PC-9 (cell line): ENCODE data around the gene LIN7C. TPM values are rescaled to one million over a fixed set of nuclear protein-coding genes. Genes with fewer than 3 reads are reported as not detected.

Experiments
- BruUV-seq: library from RNA; stranded (reverse); fragments of 400-500 nt; replicated peaks from 2 replicates; lab custom pipeline; 2021; lab: Mats Ljungman, UMichigan
- CTCF ChIA-PET: fragments of 300-600 bp; sonication (Branson Sonifier 250); formaldehyde crosslinking; loops from one replicate; lab custom pipeline; 2022; ENCODE audit warnings: antibody characterized with exemption; lab: Charles Lee
- POLR2A ChIA-PET: fragments of 300-600 bp; sonication (Branson Sonifier 250); formaldehyde crosslinking; loops from one replicate; lab custom pipeline; 2022; ENCODE audit warnings: antibody characterized with exemption; ENCODE audit not compliant: unreplicated experiment; lab: Charles Lee
- DNase-seq, 2 experiments: peaks; one replicate each; pipeline versions ENCODE4 v3.0.0 to v3.0.0-alpha.2; 2015 to 2022; ENCODE audit warnings: mixed read lengths in 1 of 2
- H2AFZ ChIP-seq: fragments of 200-600 bp; sonication (generic); 2 replicates; pipeline ENCODE4 v1.8.1; 2017; ENCODE audit warnings: antibody characterized with exemption
- H3F3A ChIP-seq: fragments of 200-600 bp; sonication (generic); 2 replicates; pipeline ENCODE4 v1.8.1; 2017; ENCODE audit warnings: antibody characterized with exemption, mild to moderate bottlenecking, low read depth; ENCODE audit not compliant: insufficient read depth
- H3K27ac ChIP-seq: fragments of 200-600 bp; sonication (generic); 2 replicates; pipeline ENCODE4 v1.6.1; 2016; ENCODE audit warnings: mixed run types
- H3K27me3 ChIP-seq: fragments of 200-600 bp; sonication (generic); 2 replicates; pipeline ENCODE4 v1.6.1; 2016; ENCODE audit warnings: low read depth, mixed run types; ENCODE audit not compliant: insufficient read depth
- H3K36me3 ChIP-seq: fragments of 200-600 bp; sonication (generic); 2 replicates; pipeline ENCODE4 v1.6.1; 2016; ENCODE audit warnings: low read depth, mixed run types
- H3K4me1 ChIP-seq: fragments of 200-600 bp; sonication (generic); replicated peaks from 2 replicates; pipeline ENCODE4 v1.6.1; 2016; ENCODE audit warnings: mixed run types; ENCODE audit not compliant: insufficient read depth
- H3K4me2 ChIP-seq: fragments of 200-600 bp; sonication (generic); 2 replicates; pipeline ENCODE4 v1.6.1; 2017; ENCODE audit warnings: mixed run types
- H3K4me3 ChIP-seq: fragments of 200-600 bp; sonication (generic); 2 replicates; pipeline ENCODE4 v1.6.1; 2016; ENCODE audit warnings: mixed run types
- H3K79me2 ChIP-seq: fragments of 200-600 bp; sonication (generic); 2 replicates; pipeline ENCODE4 v1.6.1; 2017; ENCODE audit warnings: low read depth, mixed run types
- H3K9me2 ChIP-seq: fragments of 200-600 bp; sonication (generic); 2 replicates; pipeline ENCODE4 v1.8.1; 2017; ENCODE audit warnings: mild to moderate bottlenecking; ENCODE audit not compliant: insufficient read depth
- H3K9me3 ChIP-seq: fragments of 200-600 bp; sonication (generic); 2 replicates; pipeline ENCODE4 v1.8.1; 2016; ENCODE audit warnings: low read depth; ENCODE audit not compliant: insufficient read depth
- H4K20me1 ChIP-seq: fragments of 200-600 bp; sonication (generic); 2 replicates; pipeline ENCODE4 v1.8.1; 2017; ENCODE audit not compliant: insufficient read depth
- EZH2 ChIP-seq: fragments of 200-600 bp; sonication (generic); IDR thresholded peaks from 2 replicates; pipeline ENCODE4 v1.8.0; 2017; ENCODE audit warnings: antibody characterized with exemption, low read depth
- intact Hi-C: fragments of 100-400 bp; cut with micrococcal nuclease; formaldehyde crosslinking; loops from one replicate; pipeline ENCODE4 v1.10.0; 2022; ENCODE audit not compliant: unreplicated experiment
- total RNA-seq: library from RNA; stranded (reverse); gene quantifications from 2 replicates; pipeline ENCODE4 v1.2.3, GENCODE V29; 2021
- TF ChIP-seq, protein P1 (sequence below): fragments of 200-600 bp; sonication (generic); conservative IDR thresholded peaks from 2 replicates; pipeline ENCODE4 v1.6.1; 2017; ENCODE audit warnings: mixed run types, antibody characterized with exemption, mild to moderate bottlenecking, moderate library complexity

The LIN7C gene
- total RNA-seq, 1 experiment from 2014 or later = 30.6 TPM

DNA sequence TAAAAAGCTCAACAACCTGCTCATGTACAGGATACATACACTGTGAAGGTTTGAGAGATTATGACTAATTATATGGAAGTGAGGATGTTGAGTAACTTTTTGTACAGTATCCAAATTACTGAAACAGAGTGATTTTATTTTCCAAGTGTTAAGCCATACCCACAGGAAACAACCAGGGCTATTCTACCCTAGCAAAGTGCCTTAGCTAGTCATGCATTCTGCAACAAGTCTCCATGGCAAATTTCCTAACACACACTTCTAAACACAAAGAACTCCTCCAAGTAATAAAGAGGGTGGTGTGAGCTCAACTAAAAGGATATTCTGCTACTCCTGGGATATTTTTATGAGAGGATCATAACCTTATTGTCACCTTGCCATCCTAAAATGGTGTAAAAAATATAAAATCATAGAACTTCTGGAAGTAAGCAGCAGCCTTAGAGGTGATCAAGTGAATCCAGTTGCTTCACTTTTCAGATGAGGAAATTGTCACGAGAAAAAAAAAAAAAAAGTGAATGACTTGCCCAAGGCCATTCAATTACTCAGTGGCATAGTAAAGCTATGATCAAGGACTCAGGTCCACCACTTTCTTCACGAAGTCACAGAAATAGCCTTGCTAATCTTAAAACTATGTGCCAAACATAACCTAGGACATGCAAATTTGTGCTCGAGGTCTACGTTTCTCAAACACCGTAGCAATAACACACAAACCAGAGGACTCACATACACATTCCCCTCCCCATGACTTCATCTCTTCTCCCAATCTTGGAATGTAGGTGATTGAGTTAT, 38.2 kb downstream of the LIN7C start:
- CTCF ChIA-PET = interaction anchor here (0.6 to 1.0 kb wide), 3 partner anchors 16 to 49 kb away, joined by 4 to 6 read pairs (median 5); no protein-coding TSS in a partner anchor
- peak overlapping the region; percentile 96 for H3K4me2 ChIP-seq
- BruUV-seq = no TSS peak

GRCh38 chr11:27467181-27467913, 39.2 kb downstream of the LIN7C start:
- Histone ChIP-seq H3K27me3 (no peaks in the 10 kb centered on the region), H4K20me1 (no peaks in the 10 kb centered on the region), H3K9me2 (no peaks in the 10 kb centered on the region), H2AFZ (no peak overlapping the region), H3K36me3 (no peaks in the 10 kb centered on the region), H3K79me2 (peaks cover 89% of the 10 kb centered on the region), H3K9me3 (no peaks in the 10 kb centered on the region), H3K4me2 (peak overlapping the region; percentile 96), H3F3A (peaks cover 58% of the 10 kb centered on the region), H3K4me1 (peaks cover 82% of the 10 kb centered on the region), H3K4me3 (peak overlapping the region; percentile 92; the same call in 1 of the 2 replicates), H3K27ac (peak overlapping the region; percentile 94)
- TF ChIP-seq, protein P1, sequence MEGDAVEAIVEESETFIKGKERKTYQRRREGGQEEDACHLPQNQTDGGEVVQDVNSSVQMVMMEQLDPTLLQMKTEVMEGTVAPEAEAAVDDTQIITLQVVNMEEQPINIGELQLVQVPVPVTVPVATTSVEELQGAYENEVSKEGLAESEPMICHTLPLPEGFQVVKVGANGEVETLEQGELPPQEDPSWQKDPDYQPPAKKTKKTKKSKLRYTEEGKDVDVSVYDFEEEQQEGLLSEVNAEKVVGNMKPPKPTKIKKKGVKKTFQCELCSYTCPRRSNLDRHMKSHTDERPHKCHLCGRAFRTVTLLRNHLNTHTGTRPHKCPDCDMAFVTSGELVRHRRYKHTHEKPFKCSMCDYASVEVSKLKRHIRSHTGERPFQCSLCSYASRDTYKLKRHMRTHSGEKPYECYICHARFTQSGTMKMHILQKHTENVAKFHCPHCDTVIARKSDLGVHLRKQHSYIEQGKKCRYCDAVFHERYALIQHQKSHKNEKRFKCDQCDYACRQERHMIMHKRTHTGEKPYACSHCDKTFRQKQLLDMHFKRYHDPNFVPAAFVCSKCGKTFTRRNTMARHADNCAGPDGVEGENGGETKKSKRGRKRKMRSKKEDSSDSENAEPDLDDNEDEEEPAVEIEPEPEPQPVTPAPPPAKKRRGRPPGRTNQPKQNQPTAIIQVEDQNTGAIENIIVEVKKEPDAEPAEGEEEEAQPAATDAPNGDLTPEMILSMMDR = no peak
- no peak for TF ChIP-seq EZH2
- intact Hi-C loops = loop anchor here (5.0 to 10.0 kb wide), 2 partner anchors 170 to 1367 kb away; no protein-coding TSS in a partner anchor
- DNase-seq = no peak
- no TSS peak for BruUV-seq
- ChIA-PET CTCF (interaction anchor here (1.0 kb wide), 1 partner anchor 23 kb away, joined by 4 read pairs; no protein-coding TSS in a partner anchor), POLR2A (interaction anchor here (0.5 kb wide), 1 partner anchor 11 kb away, joined by 3 read pairs; no protein-coding TSS in a partner anchor)

More for the DNA sequence above, 38.2 kb downstream of the LIN7C start:
- Histone ChIP-seq H3K4me3 (peak overlapping the region; percentile 92), H3K27ac (peak overlapping the region; percentile 94), H3K4me1 (peaks cover 75% of the 10 kb centered on the region), H3K36me3 (no peaks in the 10 kb centered on the region), H2AFZ (peak overlapping the region; percentile 86; the same call in 1 of the 2 replicates), H3F3A (peaks cover 58% of the 10 kb centered on the region), H3K9me3 (no peaks in the 10 kb centered on the region), H3K79me2 (peaks cover 79% of the 10 kb centered on the region), H3K9me2 (no peaks in the 10 kb centered on the region), H3K27me3 (no peaks in the 10 kb centered on the region), H4K20me1 (no peaks in the 10 kb centered on the region)
- TF ChIP-seq, protein P1 = no peak
- no peak for TF ChIP-seq EZH2
- intact Hi-C loops = loop anchor here (1.0 to 10.0 kb wide), 3 partner anchors 21 to 1366 kb away; no protein-coding TSS in a partner anchor
- peak in 1 of 2 experiments; percentile 98 for DNase-seq
- POLR2A ChIA-PET = interaction anchor here (0.5 to 0.8 kb wide), 5 partner anchors 12 to 28 kb away, joined by 3 to 9 read pairs (median 7); no protein-coding TSS in a partner anchor

DNA sequence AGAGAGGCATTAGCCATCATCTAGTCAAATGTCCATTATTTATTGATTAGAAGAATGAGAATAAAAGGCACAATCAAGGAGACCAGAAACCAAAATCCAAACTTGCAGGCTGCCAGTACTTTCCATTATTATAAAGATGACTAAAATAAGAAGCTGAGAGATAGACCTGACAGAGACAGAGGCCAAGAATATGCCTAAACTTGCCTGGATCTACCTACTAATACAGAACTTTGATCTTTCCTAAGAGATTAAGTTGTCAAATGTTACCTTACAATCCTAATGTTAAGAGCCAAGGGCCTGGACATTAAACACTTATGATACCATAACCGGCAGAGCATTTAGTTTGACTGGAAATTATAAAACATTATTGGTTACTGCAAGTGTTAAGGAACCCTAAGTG, 40.2 kb downstream of the LIN7C start:
- Histone ChIP-seq H3K27me3 (no peaks in the 10 kb centered on the region), H3K4me1 (peaks cover 82% of the 10 kb centered on the region), H3K9me2 (no peaks in the 10 kb centered on the region), H3K36me3 (no peaks in the 10 kb centered on the region), H3K79me2 (peaks cover 95% of the 10 kb centered on the region), H3K4me2 (0 out of 2 replicates have a peak overlapping the region, but pooled peaks have one; percentile 96), H3K9me3 (no peaks in the 10 kb centered on the region), H3F3A (peaks cover 58% of the 10 kb centered on the region), H4K20me1 (no peaks in the 10 kb centered on the region), H2AFZ (no peak overlapping the region), H3K27ac (peak overlapping the region; percentile 94; the same call in 1 of the 2 replicates), H3K4me3 (no peak overlapping the region)
- TF ChIP-seq, protein P1 = no peak
- no peak for TF ChIP-seq EZH2
- POLR2A ChIA-PET = interaction anchor here (0.6 kb wide), 1 partner anchor 10 kb away, joined by 3 read pairs; no protein-coding TSS in a partner anchor
- no TSS peak for BruUV-seq
- no peak for DNase-seq
- CTCF ChIA-PET = no interaction called here
- intact Hi-C loops = loop anchor here (5.0 to 10.0 kb wide), 2 partner anchors 169 to 1368 kb away; no protein-coding TSS in a partner anchor
